Mesendoderm (in vitro differentiated cells): Measurements from ENCODE around the gene MED13.

Experiments
- DNase-seq: peaks from one replicate; pipeline ENCODE4 v3.0.0; 2013
- H2AK5ac ChIP-seq: 2 replicates; pipeline ENCODE4 v1.6.1; 2013; ENCODE audit warnings: low read length, inconsistent platforms
- H2BK120ac ChIP-seq: 2 replicates; pipeline ENCODE4 v1.6.1; 2013; ENCODE audit warnings: low read depth, mild to moderate bottlenecking, low read length, moderate library complexity, mixed read lengths
- H2BK15ac ChIP-seq: replicated peaks from 2 replicates; pipeline ENCODE4 v1.6.1; 2013; ENCODE audit warnings: low read depth, mild to moderate bottlenecking, moderate library complexity
- H2BK5ac ChIP-seq: 2 replicates; pipeline ENCODE4 v1.6.1; 2013; ENCODE audit warnings: low read length, inconsistent platforms
- H3K18ac ChIP-seq: 2 replicates; pipeline ENCODE4 v1.6.1; 2013; ENCODE audit warnings: mild to moderate bottlenecking, low read length, mixed read lengths
- H3K23ac ChIP-seq: one replicate; pipeline ENCODE4 v1.6.1; 2013; ENCODE audit warnings: low read length
- H3K27ac ChIP-seq: 2 replicates; pipeline ENCODE4 v1.5.1; 2013; ENCODE audit warnings: low read depth, mild to moderate bottlenecking, inconsistent platforms, low read length, moderate library complexity
- H3K27me3 ChIP-seq: 2 replicates; pipeline ENCODE4 v1.6.1; 2013; ENCODE audit warnings: low read length, control low read depth, mild to moderate bottlenecking, inconsistent platforms; ENCODE audit not compliant: insufficient read depth, poor library complexity
- H3K36me3 ChIP-seq: 2 replicates; pipeline ENCODE4 v1.6.1; 2013; ENCODE audit warnings: low read length, inconsistent platforms; ENCODE audit not compliant: control insufficient read depth, insufficient read depth
- H3K4ac ChIP-seq: one replicate; pipeline ENCODE4 v1.6.1; 2013; ENCODE audit warnings: low read depth, mild to moderate bottlenecking, low read length, moderate library complexity
- H3K4me1 ChIP-seq: 2 replicates; pipeline ENCODE4 v1.6.1; 2013; ENCODE audit warnings: low read depth, low read length, inconsistent platforms; ENCODE audit not compliant: control insufficient read depth
- H3K4me2 ChIP-seq: 2 replicates; pipeline ENCODE4 v1.6.1; 2013; ENCODE audit warnings: low read length
- H3K4me3 ChIP-seq: 2 replicates; pipeline ENCODE4 v1.5.1; 2013; ENCODE audit warnings: mild to moderate bottlenecking, low read length
- H3K56ac ChIP-seq: one replicate; pipeline ENCODE4 v1.6.1; 2013; ENCODE audit warnings: low read length
- H3K79me1 ChIP-seq: 2 replicates; pipeline ENCODE4 v1.6.1; 2013; ENCODE audit warnings: low read length, inconsistent platforms
- H3K79me2 ChIP-seq: 2 replicates; pipeline ENCODE4 v1.6.1; 2013; ENCODE audit warnings: mild to moderate bottlenecking, low read length; ENCODE audit not compliant: control insufficient read depth, insufficient read depth
- H3K9ac ChIP-seq: 2 replicates; pipeline ENCODE4 v1.6.1; 2013; ENCODE audit warnings: low read length, inconsistent platforms
- H4K5ac ChIP-seq: one replicate; pipeline ENCODE4 v1.6.1; 2013; ENCODE audit warnings: low read length
- H4K8ac ChIP-seq: one replicate; pipeline ENCODE4 v1.6.1; 2013; ENCODE audit warnings: low read depth, mild to moderate bottlenecking, control low read depth, low read length, moderate library complexity
- WGBS: extraction: QIAGEN DNeasy Blood & Tissue Kit; methylation state at CpG from one replicate; pipeline ENCODE4 v1.1.7; 2013; ENCODE audit warnings: low lambda C conversion rate, missing lambda C conversion rate; ENCODE audit not compliant: insufficient coverage; ENCODE audit errors: extremely low coverage; 5-methylcytosine and 5-hydroxymethylcytosine counted together

MED13 gene

GRCh38 chr17:62093188-62094155 is 28.4 kb upstream of the MED13 start:
- Histone ChIP-seq H2BK5ac (no peak overlapping the region), H3K27ac (no peak overlapping the region), H3K4ac (no peak overlapping the region), H3K23ac (no peak overlapping the region), H3K56ac (no peak overlapping the region), H3K79me1 (no peaks in the 10 kb centered on the region), H4K5ac (no peak overlapping the region), H3K36me3 (no peaks in the 10 kb centered on the region), H2AK5ac (no peak overlapping the region), H3K27me3 (no peaks in the 10 kb centered on the region), H3K4me1 (no peaks in the 10 kb centered on the region), H2BK15ac (no peak overlapping the region), H3K79me2 (no peaks in the 10 kb centered on the region), H3K9ac (no peak overlapping the region), H3K4me3 (no peak overlapping the region), H4K8ac (no peak overlapping the region), H3K18ac (no peak overlapping the region), H2BK120ac (no peak overlapping the region), H3K4me2 (no peak overlapping the region)
- no peak for DNase-seq
- WGBS: no CpG with 5 or more reads among the region's 7 CpGs

- Histone ChIP-seq H3K27ac (no peak overlapping the region), H3K18ac (no peak overlapping the region), H3K4ac (no peak overlapping the region)
Measured at GRCh38 chr17:62092784-62093183, 27.7 kb upstream of the MED13 start.

DNA sequence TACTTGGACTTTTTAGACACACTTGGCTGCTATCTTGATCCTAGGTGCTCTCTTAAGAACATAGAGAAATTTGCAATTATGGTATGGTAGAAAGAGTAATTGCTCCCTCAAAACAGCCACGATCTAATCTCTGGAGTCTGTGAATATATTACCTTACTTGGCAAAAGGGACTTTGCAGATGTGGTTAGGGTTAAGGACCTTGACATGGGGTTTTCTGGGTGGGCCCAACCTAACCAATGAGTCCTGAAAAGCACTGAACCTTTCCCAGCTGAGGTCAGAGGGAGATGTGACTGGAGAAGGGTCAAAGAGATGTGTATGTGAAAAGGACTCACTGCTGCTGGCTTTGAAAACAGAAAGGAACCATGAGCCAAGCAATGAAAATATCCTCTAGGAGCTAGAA is 26.7 kb upstream of the MED13 start:
- no peak for DNase-seq
- Histone ChIP-seq H4K5ac (no peak overlapping the region), H3K18ac (no peak overlapping the region), H3K79me1 (no peaks in the 10 kb centered on the region), H3K27ac (no peak overlapping the region), H4K8ac (no peak overlapping the region), H3K27me3 (no peaks in the 10 kb centered on the region), H2AK5ac (no peak overlapping the region), H3K4me1 (no peaks in the 10 kb centered on the region), H2BK120ac (no peak overlapping the region), H2BK5ac (no peak overlapping the region), H3K4ac (no peak overlapping the region), H3K4me3 (no peak overlapping the region), H3K9ac (no peak overlapping the region), H3K79me2 (no peaks in the 10 kb centered on the region), H3K56ac (no peak overlapping the region), H2BK15ac (no peak overlapping the region), H3K4me2 (no peak overlapping the region), H3K23ac (no peak overlapping the region), H3K36me3 (no peaks in the 10 kb centered on the region)
- no CpG with 5 or more reads among the region's 1 CpG for WGBS

More at GRCh38 chr17:62092784-62093183, 27.7 kb upstream of the MED13 start:
- Histone ChIP-seq H3K79me2 (no peaks in the 10 kb centered on the region), H3K23ac (no peak overlapping the region), H2BK15ac (no peak overlapping the region), H3K56ac (no peak overlapping the region), H3K4me3 (no peak overlapping the region), H4K8ac (no peak overlapping the region), H3K79me1 (no peaks in the 10 kb centered on the region), H3K4me2 (no peak overlapping the region), H3K27me3 (no peaks in the 10 kb centered on the region), H2AK5ac (no peak overlapping the region), H3K9ac (no peak overlapping the region), H3K4me1 (no peaks in the 10 kb centered on the region), H2BK5ac (no peak overlapping the region), H4K5ac (no peak overlapping the region), H3K36me3 (no peaks in the 10 kb centered on the region), H2BK120ac (no peak overlapping the region)
- no CpG with 5 or more reads among the region's 2 CpGs for WGBS
- DNase-seq: no peak

DNA sequence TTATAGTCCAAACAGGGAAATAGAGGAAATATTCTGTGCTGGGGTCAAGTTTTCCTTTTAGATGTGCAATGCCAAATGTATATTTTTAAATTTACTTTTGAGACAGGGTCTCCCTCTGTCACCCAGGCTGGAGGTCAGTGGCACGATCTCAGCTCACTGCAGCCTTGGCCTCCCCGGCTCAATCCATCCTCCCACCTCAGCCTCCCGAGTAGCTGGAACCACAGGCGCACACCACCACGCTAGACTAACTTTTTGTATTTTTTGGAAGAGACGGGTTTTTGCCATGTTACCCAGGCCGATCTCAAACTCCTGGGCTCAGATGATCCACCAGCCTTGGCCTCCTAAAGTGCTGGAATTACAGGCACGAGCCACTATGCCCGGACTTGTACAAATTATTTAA is 25.8 kb upstream of the MED13 start:
- no peaks in the 10 kb centered on the region for H3K4me1 ChIP-seq
- no peak overlapping the region for H3K27ac ChIP-seq
- H3K27me3 ChIP-seq: no peaks in the 10 kb centered on the region
- DNase-seq: no peak
- no peaks in the 10 kb centered on the region for H3K36me3 ChIP-seq
- no peak overlapping the region for H2BK120ac ChIP-seq
- H2AK5ac ChIP-seq: no peak overlapping the region
- H3K4me3 ChIP-seq: no peak overlapping the region
- H3K4ac ChIP-seq: no peak overlapping the region
- H4K5ac ChIP-seq: no peak overlapping the region
- no peak overlapping the region for H3K18ac ChIP-seq
- no peak overlapping the region for H4K8ac ChIP-seq
- no peak overlapping the region for H3K23ac ChIP-seq
- no peaks in the 10 kb centered on the region for H3K79me1 ChIP-seq
- no peak overlapping the region for H3K56ac ChIP-seq
- H2BK15ac ChIP-seq: no peak overlapping the region
- WGBS: no CpG with 5 or more reads among the region's 9 CpGs
- H3K9ac ChIP-seq: no peak overlapping the region
- H2BK5ac ChIP-seq: no peak overlapping the region
- no peaks in the 10 kb centered on the region for H3K79me2 ChIP-seq
- no peak overlapping the region for H3K4me2 ChIP-seq

GRCh38 chr17:62090021-62090824 is 25.1 kb upstream of the MED13 start:
- no CpG with 5 or more reads among the region's 7 CpGs for WGBS
- Histone ChIP-seq H3K4me2 (no peak overlapping the region), H3K4me3 (no peak overlapping the region)

More at GRCh38 chr17:62090021-62090824, 25.1 kb upstream of the MED13 start:
- Histone ChIP-seq H2BK120ac (no peak overlapping the region), H3K4ac (no peak overlapping the region), H3K23ac (no peak overlapping the region), H3K27ac (no peak overlapping the region), H3K36me3 (no peaks in the 10 kb centered on the region), H4K8ac (no peak overlapping the region), H3K79me1 (no peaks in the 10 kb centered on the region), H3K4me1 (no peaks in the 10 kb centered on the region), H2BK15ac (no peak overlapping the region), H2AK5ac (no peak overlapping the region), H2BK5ac (no peak overlapping the region), H3K18ac (no peak overlapping the region), H4K5ac (no peak overlapping the region), H3K27me3 (no peaks in the 10 kb centered on the region), H3K56ac (no peak overlapping the region), H3K79me2 (no peaks in the 10 kb centered on the region), H3K9ac (no peak overlapping the region)
- no peak for DNase-seq
